ENCODE measurements around the gene TOX2.

GRCh38 chr20:43958626-43959025, 44.0 kb downstream of the TOX2 start:
- no peak for TF ChIP-seq CTCF (IDR thresholded peaks at IDR 0.05)
- TF ChIP-seq POLR2A (IDR thresholded peaks at IDR 0.05), result no peak
